ENCODE results near the gene CCDC71.

The CCDC71 gene

DNA sequence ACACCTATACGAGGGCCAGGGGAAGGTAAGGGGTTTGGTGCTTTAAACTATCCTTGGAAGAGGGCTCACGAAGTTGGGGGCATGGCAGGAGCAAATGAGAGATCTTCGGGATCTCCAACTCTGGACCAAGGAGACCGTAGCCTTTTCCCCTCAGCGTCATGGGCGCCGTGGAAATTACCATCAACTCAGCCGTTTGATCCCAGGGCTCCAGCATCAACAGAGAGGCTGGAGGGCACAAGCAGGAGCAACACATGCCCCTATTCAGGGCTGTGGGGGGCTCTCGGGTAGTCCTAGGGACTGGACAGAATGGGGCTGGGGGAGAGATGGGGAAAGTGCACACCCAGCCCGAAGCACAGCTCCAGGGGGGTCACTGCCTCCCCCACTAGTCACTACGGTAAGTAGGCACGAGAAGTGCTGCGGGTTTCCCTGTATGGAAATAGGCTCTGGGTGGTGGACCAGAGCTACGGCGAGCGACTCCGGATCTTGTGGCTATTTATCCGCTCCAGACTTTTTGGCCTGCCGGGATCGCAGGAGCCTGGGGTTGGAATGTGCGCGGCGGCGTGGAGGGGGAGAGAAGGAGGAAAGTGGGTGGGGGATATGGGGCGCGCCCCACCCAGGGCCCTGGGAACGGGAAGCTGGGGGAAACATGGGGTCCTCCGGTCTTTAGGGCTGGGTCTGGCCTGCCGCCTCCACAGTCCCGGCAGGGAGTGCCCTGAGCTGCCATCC lies 32.7 kb downstream of the CCDC71 start:
- Histone ChIP-seq H3K36me3 (ENCODE audit: control insufficient read depth, insufficient read depth, low read length) (no peaks in the 10 kb centered on the region), H3K4me3 (replicated peaks; ENCODE audit: low read depth, low read length) (no peak overlapping the region), H3K27me3 (replicated peaks; ENCODE audit: control insufficient read depth, insufficient read depth, low read length) (no peaks in the 10 kb centered on the region)
- TF ChIP-seq, protein P1, sequence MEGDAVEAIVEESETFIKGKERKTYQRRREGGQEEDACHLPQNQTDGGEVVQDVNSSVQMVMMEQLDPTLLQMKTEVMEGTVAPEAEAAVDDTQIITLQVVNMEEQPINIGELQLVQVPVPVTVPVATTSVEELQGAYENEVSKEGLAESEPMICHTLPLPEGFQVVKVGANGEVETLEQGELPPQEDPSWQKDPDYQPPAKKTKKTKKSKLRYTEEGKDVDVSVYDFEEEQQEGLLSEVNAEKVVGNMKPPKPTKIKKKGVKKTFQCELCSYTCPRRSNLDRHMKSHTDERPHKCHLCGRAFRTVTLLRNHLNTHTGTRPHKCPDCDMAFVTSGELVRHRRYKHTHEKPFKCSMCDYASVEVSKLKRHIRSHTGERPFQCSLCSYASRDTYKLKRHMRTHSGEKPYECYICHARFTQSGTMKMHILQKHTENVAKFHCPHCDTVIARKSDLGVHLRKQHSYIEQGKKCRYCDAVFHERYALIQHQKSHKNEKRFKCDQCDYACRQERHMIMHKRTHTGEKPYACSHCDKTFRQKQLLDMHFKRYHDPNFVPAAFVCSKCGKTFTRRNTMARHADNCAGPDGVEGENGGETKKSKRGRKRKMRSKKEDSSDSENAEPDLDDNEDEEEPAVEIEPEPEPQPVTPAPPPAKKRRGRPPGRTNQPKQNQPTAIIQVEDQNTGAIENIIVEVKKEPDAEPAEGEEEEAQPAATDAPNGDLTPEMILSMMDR (IDR thresholded peaks at IDR 0.05; ENCODE audit: insufficient read depth, low read length, poor library complexity, severe bottlenecking): no peak
- DNase-seq (ENCODE audit: extremely low read depth, insufficient read length): no peak

GRCh38 chr3:49132437-49133225 lies 33.5 kb downstream of the CCDC71 start, which contains the start of gene LAMB2:
Gene LAMB2, minus strand, starts transcription at chr3:49133050. Its CDS starts 183 bp downstream, at chr3:49132867.
- TF ChIP-seq, protein P1 (IDR thresholded peaks at IDR 0.05; ENCODE audit: insufficient read depth, low read length, poor library complexity, severe bottlenecking): no peak
- Histone ChIP-seq H3K27me3 (replicated peaks; ENCODE audit: control insufficient read depth, insufficient read depth, low read length) (no peaks in the 10 kb centered on the region), H3K36me3 (ENCODE audit: control insufficient read depth, insufficient read depth, low read length) (no peaks in the 10 kb centered on the region), H3K4me3 (replicated peaks; ENCODE audit: low read depth, low read length) (no peak within 1 kb of the TSS)
- DNase-seq (ENCODE audit: extremely low read depth, insufficient read length): no peak

DNA sequence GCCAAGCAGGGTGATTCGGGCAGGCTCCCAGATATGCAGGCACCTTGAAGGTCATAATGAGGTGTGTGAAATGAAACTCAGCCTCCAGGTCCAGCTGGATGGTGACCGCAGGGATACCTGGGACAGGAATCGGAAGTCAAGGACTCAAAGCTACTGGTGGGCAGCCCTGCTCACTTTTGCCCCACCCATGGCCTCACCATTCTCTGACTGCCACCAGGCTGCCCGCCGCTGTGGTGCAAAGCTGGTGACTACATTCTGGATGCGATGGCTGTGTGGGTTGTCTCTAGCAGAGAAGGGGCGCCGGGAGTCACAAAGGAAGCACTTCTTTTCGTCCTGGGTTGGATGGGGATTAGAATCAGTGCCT lies 34.1 kb downstream of the CCDC71 start:
- Histone ChIP-seq H3K36me3 (ENCODE audit: control insufficient read depth, insufficient read depth, low read length) (no peaks in the 10 kb centered on the region), H3K4me3 (replicated peaks; ENCODE audit: low read depth, low read length) (no peak overlapping the region), H3K27me3 (replicated peaks; ENCODE audit: control insufficient read depth, insufficient read depth, low read length) (no peaks in the 10 kb centered on the region)
- no peak for DNase-seq (ENCODE audit: extremely low read depth, insufficient read length)
- TF ChIP-seq, protein P1 (IDR thresholded peaks at IDR 0.05; ENCODE audit: insufficient read depth, low read length, poor library complexity, severe bottlenecking): no peak

DNA sequence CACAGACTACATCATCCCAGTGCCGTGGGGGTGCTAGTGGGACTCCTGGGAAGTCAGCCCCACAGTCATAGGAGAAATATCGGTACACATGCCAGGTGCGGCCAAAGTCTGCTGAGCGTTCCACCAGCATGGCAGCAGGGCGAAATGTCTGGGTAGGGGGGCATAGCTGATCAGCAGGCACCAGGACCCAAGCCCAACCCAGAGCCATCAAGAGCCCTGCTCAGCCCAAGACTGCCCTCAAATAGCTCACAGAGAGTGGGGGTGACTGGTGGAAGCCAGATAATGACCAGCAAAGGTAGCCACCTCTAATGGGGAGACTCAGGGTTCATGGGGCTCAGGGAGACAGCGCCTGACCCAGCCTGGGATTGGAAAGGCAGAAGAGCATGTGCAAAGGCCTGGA lies 34.6 kb downstream of the CCDC71 start:
- no peaks in the 10 kb centered on the region for H3K36me3 ChIP-seq (ENCODE audit: control insufficient read depth, insufficient read depth, low read length)
- TF ChIP-seq, protein P1 (IDR thresholded peaks at IDR 0.05; ENCODE audit: insufficient read depth, low read length, poor library complexity, severe bottlenecking): no peak
- no peak for DNase-seq (ENCODE audit: extremely low read depth, insufficient read length)
- H3K4me3 ChIP-seq (replicated peaks; ENCODE audit: low read depth, low read length): no peak overlapping the region
- H3K27me3 ChIP-seq (replicated peaks; ENCODE audit: control insufficient read depth, insufficient read depth, low read length): no peaks in the 10 kb centered on the region

DNA sequence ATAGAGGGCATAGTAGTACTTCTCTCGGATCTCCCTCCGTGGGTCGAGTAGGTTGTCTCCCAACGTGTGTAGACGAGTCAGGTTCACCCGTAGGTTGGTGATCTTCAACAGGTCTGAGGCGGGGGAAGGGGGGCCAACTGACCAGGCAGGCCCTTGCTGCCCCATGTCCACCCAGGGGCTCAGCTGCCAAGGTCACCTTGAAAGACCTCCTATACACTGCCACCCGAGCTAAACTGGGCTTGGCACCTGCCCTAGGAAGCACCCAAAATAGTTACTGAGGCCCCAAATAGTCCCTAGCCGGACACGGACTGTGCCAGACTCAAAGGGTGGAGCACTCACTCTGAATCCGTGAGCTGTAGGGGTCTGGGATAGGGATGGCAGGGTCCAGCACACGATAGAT lies 35.1 kb downstream of the CCDC71 start:
- TF ChIP-seq, protein P1 (IDR thresholded peaks at IDR 0.05; ENCODE audit: insufficient read depth, low read length, poor library complexity, severe bottlenecking): no peak
- Histone ChIP-seq H3K4me3 (replicated peaks; ENCODE audit: low read depth, low read length) (no peak overlapping the region), H3K27me3 (replicated peaks; ENCODE audit: control insufficient read depth, insufficient read depth, low read length) (no peaks in the 10 kb centered on the region), H3K36me3 (ENCODE audit: control insufficient read depth, insufficient read depth, low read length) (no peaks in the 10 kb centered on the region)
- no peak for DNase-seq (ENCODE audit: extremely low read depth, insufficient read length)

Data from GM06990 (cell line).